Stimulated activated CD8-positive, alpha-beta memory T cell treated with anti-CD3 and anti-CD28 coated beads, Interleukin-15, amount 100 ng/mL, for 1 hour (primary cell): Measurements from ENCODE around the gene PDGFRB.

ENCODE experiments used
- DNase-seq: peaks from one replicate; pipeline ENCODE4 v3.0.0-alpha.2; 2020; ENCODE audit warnings: low read depth

Gene PDGFRB

GRCh38 chr5:150144246-150144801 is 11.3 kb downstream of the PDGFRB start:
- DNase-seq = no peak

- no peak for DNase-seq
Measured at GRCh38 chr5:150143350-150144245, 12.0 kb downstream of the PDGFRB start.

- DNase-seq = no peak
Measured at GRCh38 chr5:150142959-150143349, 12.7 kb downstream of the PDGFRB start.

- DNase-seq = no peak
Measured at GRCh38 chr5:150142185-150142958, 13.3 kb downstream of the PDGFRB start.

GRCh38 chr5:150141544-150142184 is 14.0 kb downstream of the PDGFRB start:
- no peak for DNase-seq

- no peak for DNase-seq
Measured at GRCh38 chr5:150140830-150141229, 14.8 kb downstream of the PDGFRB start.

- no peak for DNase-seq
Measured at GRCh38 chr5:150139334-150139733, 16.3 kb downstream of the PDGFRB start.

- no peak for DNase-seq
Measured at GRCh38 chr5:150138551-150139265, 16.9 kb downstream of the PDGFRB start.

GRCh38 chr5:150137997-150138396 is 17.6 kb downstream of the PDGFRB start:
- DNase-seq = no peak

GRCh38 chr5:150137168-150137957 is 18.3 kb downstream of the PDGFRB start:
- DNase-seq = no peak

- no peak for DNase-seq
Measured at GRCh38 chr5:150136305-150137167, 19.1 kb downstream of the PDGFRB start.

GRCh38 chr5:150135557-150136304 is 19.9 kb downstream of the PDGFRB start:
- DNase-seq = no peak

- DNase-seq = no peak
Measured at GRCh38 chr5:150134198-150134588, 21.5 kb downstream of the PDGFRB start.

- no peak for DNase-seq
Measured at GRCh38 chr5:150133581-150134197, 22.0 kb downstream of the PDGFRB start.

- no peak for DNase-seq
Measured at GRCh38 chr5:150132740-150133139, 22.9 kb downstream of the PDGFRB start.

GRCh38 chr5:150131978-150132694 is 23.5 kb downstream of the PDGFRB start:
- DNase-seq = no peak

GRCh38 chr5:150131461-150131860 is 24.2 kb downstream of the PDGFRB start:
- no peak for DNase-seq

GRCh38 chr5:150130493-150130922 is 25.1 kb downstream of the PDGFRB start:
- DNase-seq = no peak
